HL-60 (cell line): ENCODE data around the gene EEF2K.

Source experiments
- DNase-seq, 2 experiments: peaks; one replicate each; pipeline ENCODE4 v3.0.0-alpha.2; 2010 to 2020; ENCODE audit warnings: low read depth in 1 of 2, low spot score in 1 of 2
- H3K27ac ChIP-seq: fragments of 250-450 bp; sonication (Bioruptor Pico); replicated peaks from 2 replicates; pipeline ENCODE4 v1.5.1; 2020; ENCODE audit warnings: mild to moderate bottlenecking, moderate library complexity
- H3K27me3 ChIP-seq: fragments of 250-450 bp; sonication (Bioruptor Pico); 2 replicates; pipeline ENCODE4 v1.5.1; 2021; ENCODE audit warnings: mild to moderate bottlenecking, moderate library complexity; ENCODE audit not compliant: insufficient read depth, poor library complexity, severe bottlenecking
- H3K4me3 ChIP-seq: replicated peaks from 2 replicates; pipeline ENCODE4 v1.5.1; 2011; ENCODE audit warnings: mild to moderate bottlenecking, control low read depth, low read length; ENCODE audit not compliant: insufficient read depth
- CTCF ChIP-seq: IDR thresholded peaks from one replicate; pipeline ENCODE4 v1.5.1; 2011; ENCODE audit warnings: low read length, control low read depth, inconsistent platforms; ENCODE audit not compliant: insufficient read depth
- GABPA ChIP-seq: IDR thresholded peaks from 2 replicates; pipeline ENCODE4 v1.6.1; 2012; ENCODE audit warnings: low read depth
- POLR2AphosphoS5 ChIP-seq: IDR thresholded peaks from 2 replicates; pipeline ENCODE4 v1.6.1; 2012; ENCODE audit warnings: low read depth
- REST ChIP-seq: IDR thresholded peaks from 2 replicates; pipeline ENCODE4 v1.6.1; 2012; ENCODE audit warnings: low read depth; ENCODE audit not compliant: insufficient replicate concordance
- SPI1 ChIP-seq: IDR thresholded peaks from 2 replicates; pipeline ENCODE4 v1.6.1; 2012; ENCODE audit warnings: low read depth, mild to moderate bottlenecking, borderline replicate concordance

The EEF2K gene

GRCh38 chr16:22315979-22316378 is 109.9 kb downstream of the EEF2K start:
- Histone ChIP-seq H3K4me3 (no peak overlapping the region), H3K27me3 (no peaks in the 10 kb centered on the region), H3K27ac (no peak overlapping the region)
- TF ChIP-seq SPI1, result no peak
- TF ChIP-seq POLR2AphosphoS5, result no peak
- no peak for TF ChIP-seq CTCF
- no peak for TF ChIP-seq REST
- TF ChIP-seq GABPA, result no peak
- no peak for DNase-seq

GRCh38 chr16:22316411-22316811 is 110.3 kb downstream of the EEF2K start:
- H3K4me3 ChIP-seq, result no peak overlapping the region
- H3K27ac ChIP-seq, result no peak overlapping the region
- H3K27me3 ChIP-seq, result no peaks in the 10 kb centered on the region
- no peak for DNase-seq
- TF ChIP-seq REST (no peak), CTCF (no peak), SPI1 (no peak), POLR2AphosphoS5 (no peak), GABPA (no peak)

- H3K27ac ChIP-seq, result no peak overlapping the region
- TF ChIP-seq REST, result no peak
- no peak for TF ChIP-seq GABPA
- no peak for TF ChIP-seq CTCF
- no peak for TF ChIP-seq POLR2AphosphoS5
- TF ChIP-seq SPI1, result no peak
- DNase-seq, result no peak
Measured at GRCh38 chr16:22317001-22317530, 111.0 kb downstream of the EEF2K start.

More at GRCh38 chr16:22317001-22317530, 111.0 kb downstream of the EEF2K start:
- no peaks in the 10 kb centered on the region for H3K27me3 ChIP-seq
- no peak overlapping the region for H3K4me3 ChIP-seq
